GM18951 (cell line): ENCODE data around the gene SMIM12.
"Not testable (repeated sequence)": the region's sequence is repeated elsewhere in the genome, so short reads cannot be mapped to it uniquely, and the experiment has no call there.

Experiments
- POLR2A ChIP-seq: IDR thresholded peaks from 4 replicates; pipeline ENCODE4 v1.6.1; 2011; ENCODE audit warnings: mild to moderate bottlenecking; ENCODE audit not compliant: insufficient read length, insufficient read depth; ENCODE audit errors: extremely low read depth
- in situ Hi-C: fragments of 300-500 bp; cut with MboI; formaldehyde crosslinking; loops from one replicate; pipeline ENCODE4 v1.12.0; 2022; ENCODE audit warnings: low sequenced_read_pairs, mixed read lengths, inconsistent platforms; ENCODE audit not compliant: unreplicated experiment

The SMIM12 gene

GRCh38 chr1:34825455-34826091 lies 34.0 kb downstream of the SMIM12 start:
- in situ Hi-C loops, result no loop called here
- no peak for TF ChIP-seq POLR2A

GRCh38 chr1:34824817-34825454 lies 34.6 kb downstream of the SMIM12 start:
- no peak for TF ChIP-seq POLR2A
- in situ Hi-C loops, result no loop called here

GRCh38 chr1:34822202-34822601 lies 37.3 kb downstream of the SMIM12 start:
- no peak for TF ChIP-seq POLR2A
- in situ Hi-C loops, result no loop called here

DNA sequence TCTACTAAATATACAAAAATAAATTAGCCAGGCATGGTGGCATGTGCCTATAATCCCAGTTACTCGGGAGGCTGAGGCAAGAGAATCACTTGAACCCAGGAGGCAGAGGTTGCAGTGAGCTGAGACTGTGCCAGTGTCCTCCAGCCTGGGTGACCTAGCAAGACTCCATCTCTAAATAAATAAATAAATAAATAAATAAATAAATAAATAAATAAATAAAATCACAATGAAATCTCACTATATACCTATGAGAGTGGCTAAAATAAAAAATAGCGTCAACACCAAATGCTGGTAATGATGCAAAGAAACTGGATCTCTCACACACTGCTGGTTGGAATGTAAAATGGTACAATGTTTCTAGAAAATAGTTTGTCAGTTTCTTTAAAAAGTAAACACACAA lies 40.7 kb downstream of the SMIM12 start:
- in situ Hi-C loops, result not testable (repeated sequence)

DNA sequence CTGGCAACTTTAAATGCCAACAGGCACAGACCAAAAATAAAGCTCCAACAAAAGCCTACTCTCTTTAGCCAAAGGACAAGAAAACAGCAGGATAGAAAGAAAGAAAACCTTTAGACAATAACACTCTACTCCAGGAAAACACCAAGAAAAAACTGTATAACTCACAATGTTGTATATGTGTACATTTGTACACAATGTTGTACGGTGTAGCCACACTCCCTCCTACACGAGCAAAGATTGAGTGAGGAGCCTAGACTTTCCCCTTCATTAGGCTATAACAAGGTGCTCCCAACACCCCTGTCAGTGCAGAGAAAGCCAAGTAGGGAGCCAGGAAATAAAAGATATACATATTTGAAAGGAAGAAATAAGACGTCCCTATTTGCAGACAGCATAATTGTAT lies 42.8 kb downstream of the SMIM12 start:
- in situ Hi-C loops, result no loop called here

DNA sequence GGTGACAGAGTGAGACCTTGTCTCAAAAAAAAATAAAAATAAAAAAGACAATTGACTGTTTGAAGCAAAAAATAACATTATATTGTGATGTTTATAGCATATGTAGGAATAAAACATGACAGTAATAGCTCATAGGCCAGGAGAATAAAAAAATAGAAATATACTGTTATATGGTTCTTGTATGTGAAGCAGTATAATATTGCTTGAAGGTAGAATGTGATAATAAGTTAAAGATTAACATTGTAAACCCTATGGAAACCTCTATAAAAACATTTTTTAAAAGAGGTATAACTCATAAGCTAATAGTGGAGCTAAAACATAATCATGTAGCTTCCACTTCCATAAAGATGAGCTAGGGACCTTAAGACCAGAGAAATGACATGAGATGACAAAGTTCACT lies 43.2 kb downstream of the SMIM12 start:
- in situ Hi-C loops, result no loop called here

More for the DNA sequence above, 42.8 kb downstream of the SMIM12 start:
- TF ChIP-seq POLR2A, result no peak

GRCh38 chr1:34810781-34811180 lies 48.8 kb downstream of the SMIM12 start:
- in situ Hi-C loops, result not testable (repeated sequence)

More for the DNA sequence above, 43.2 kb downstream of the SMIM12 start:
- no peak for TF ChIP-seq POLR2A

GRCh38 chr1:34808051-34808810 lies 51.3 kb downstream of the SMIM12 start:
- no peak for TF ChIP-seq POLR2A
- in situ Hi-C loops, result no loop called here

DNA sequence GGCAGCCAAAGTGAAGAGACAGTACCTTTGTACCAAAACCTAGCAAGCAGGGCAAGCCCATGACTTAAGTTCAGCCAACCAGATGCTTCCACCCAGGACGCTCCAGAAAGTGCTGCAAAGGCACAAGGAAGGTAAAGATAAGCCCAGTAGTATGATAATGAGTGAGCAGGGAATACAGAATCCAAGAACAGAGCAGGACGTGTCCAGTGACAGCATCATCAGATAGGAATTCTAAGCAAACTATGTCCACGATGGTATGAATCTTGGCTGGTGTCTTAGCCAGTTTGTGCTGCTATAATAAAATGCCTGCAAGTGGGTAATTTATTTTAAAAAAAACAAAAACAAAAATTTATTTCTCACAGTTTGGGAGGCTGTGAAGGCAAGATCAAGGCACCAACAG lies 53.2 kb downstream of the SMIM12 start:
- no peak for TF ChIP-seq POLR2A
- in situ Hi-C loops, result no loop called here

- no peak for TF ChIP-seq POLR2A
- in situ Hi-C loops, result no loop called here
Observed at GRCh38 chr1:34803770-34804169, 55.8 kb downstream of the SMIM12 start.
